Vagina (tissue), 2 donors: ENCODE measurements around the gene EHMT1.

Source experiments
- CTCF ChIP-seq, 3 experiments: fragments of 450-650 bp in 2 of 3; fragments of 200-600 bp in 1 of 3; sonication (generic) in 1 of 3; IDR thresholded peaks; one replicate each; pipeline ENCODE4 v1.5.1; 2017 to 2019; ENCODE audit warnings: antibody characterized with exemption in 3 of 3, mild to moderate bottlenecking in 2 of 3, moderate library complexity in 2 of 3
- POLR2A ChIP-seq, 2 donors: fragments of 450-650 bp; IDR thresholded peaks; one replicate each; pipeline ENCODE4 v1.6.1; 2017; ENCODE audit warnings: antibody characterized with exemption in 2 of 2, mild to moderate bottlenecking in 2 of 2, moderate library complexity in 2 of 2
- POLR2AphosphoS5 ChIP-seq, 2 donors: sonication (generic); formaldehyde crosslinking; IDR thresholded peaks; one replicate each; pipeline ENCODE4 v1.9.0; 2017; ENCODE audit warnings: antibody characterized with exemption in 2 of 2, mild to moderate bottlenecking in 2 of 2, low read depth in 1 of 2; ENCODE audit not compliant: insufficient read depth in 1 of 2

GRCh38 chr9:137583957-137584356 lies 34.8 kb upstream of the EHMT1 start:
- TF ChIP-seq CTCF (IDR thresholded peaks at IDR 0.05) = no peak
- TF ChIP-seq POLR2A (IDR thresholded peaks at IDR 0.05) = no peak
- TF ChIP-seq POLR2AphosphoS5 (IDR thresholded peaks at IDR 0.05; ENCODE audit: insufficient read depth in 1 of 2, low read depth in 1 of 2) = no peak
